ENCODE measurements around the gene DPP6.

GRCh38 chr7:154918741-154919140 is 866.5 kb downstream of the DPP6 start:
- no peak for TF ChIP-seq REST (IDR thresholded peaks at IDR 0.05)
- TF ChIP-seq CEBPB (IDR thresholded peaks at IDR 0.05) = no peak
- no peak for TF ChIP-seq RFX5 (IDR thresholded peaks at IDR 0.05)
- TF ChIP-seq PBX3 (IDR thresholded peaks at IDR 0.05) = no peak
- no peak for TF ChIP-seq SMC3 (IDR thresholded peaks at IDR 0.05)
- TF ChIP-seq POLR2A (IDR thresholded peaks at IDR 0.05; ENCODE audit: low read length) = no peak
